ENCODE measurements around the gene ZNF780A.
"Not testable (repeated sequence)": the region's sequence is repeated elsewhere in the genome, so short reads cannot be mapped to it uniquely, and the experiment has no call there.

Gene ZNF780A

GRCh38 chr19:40081411-40081810, 9.3 kb downstream of the ZNF780A start:
- no peak for DNase-seq

DNA sequence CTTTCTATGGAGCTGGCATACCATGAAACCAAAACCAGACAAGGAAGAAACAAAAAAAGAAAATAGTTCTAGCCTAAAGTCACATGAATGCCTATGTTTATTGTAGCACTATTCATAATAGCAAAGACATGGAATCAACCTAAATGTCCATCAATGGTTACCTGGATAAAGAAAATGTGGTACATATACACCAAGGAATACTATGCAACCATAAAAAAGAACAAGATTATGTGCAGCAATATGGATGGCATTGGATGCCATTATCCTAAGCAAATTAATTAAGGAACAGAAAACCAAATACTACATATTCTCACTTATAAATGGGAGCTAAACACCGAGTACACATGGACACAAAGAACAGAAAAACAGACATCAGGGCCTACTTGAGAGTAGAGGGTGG, 10.5 kb downstream of the ZNF780A start:
- DNase-seq: no peak

DNA sequence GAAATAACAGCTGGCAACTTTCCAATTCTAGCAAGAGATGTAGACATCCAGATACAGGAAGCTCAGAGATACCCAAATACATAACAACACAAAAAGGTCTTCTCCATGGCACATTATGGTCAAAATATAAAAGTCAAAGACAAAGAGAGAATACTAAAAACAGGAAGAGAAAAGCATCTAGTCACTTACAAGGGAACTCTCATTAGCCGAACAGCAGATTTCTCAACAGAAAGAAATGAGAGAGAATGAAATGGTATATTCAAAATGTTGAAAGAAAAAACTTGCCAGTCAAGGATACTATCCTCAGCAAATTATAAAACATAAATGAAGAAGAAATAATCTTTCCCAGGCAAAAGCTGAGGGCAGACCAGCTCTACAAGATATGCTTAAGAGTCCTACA, 12.4 kb downstream of the ZNF780A start:
- DNase-seq: no peak

GRCh38 chr19:40070058-40070457, 20.7 kb downstream of the ZNF780A start:
- DNase-seq: no peak

GRCh38 chr19:40059624-40060023, 31.1 kb downstream of the ZNF780A start:
- DNase-seq: no peak

- no peak for DNase-seq
Measured at GRCh38 chr19:40057166-40057565, 33.6 kb downstream of the ZNF780A start.

GRCh38 chr19:40056505-40056904, 34.2 kb downstream of the ZNF780A start:
- no peak for DNase-seq

DNA sequence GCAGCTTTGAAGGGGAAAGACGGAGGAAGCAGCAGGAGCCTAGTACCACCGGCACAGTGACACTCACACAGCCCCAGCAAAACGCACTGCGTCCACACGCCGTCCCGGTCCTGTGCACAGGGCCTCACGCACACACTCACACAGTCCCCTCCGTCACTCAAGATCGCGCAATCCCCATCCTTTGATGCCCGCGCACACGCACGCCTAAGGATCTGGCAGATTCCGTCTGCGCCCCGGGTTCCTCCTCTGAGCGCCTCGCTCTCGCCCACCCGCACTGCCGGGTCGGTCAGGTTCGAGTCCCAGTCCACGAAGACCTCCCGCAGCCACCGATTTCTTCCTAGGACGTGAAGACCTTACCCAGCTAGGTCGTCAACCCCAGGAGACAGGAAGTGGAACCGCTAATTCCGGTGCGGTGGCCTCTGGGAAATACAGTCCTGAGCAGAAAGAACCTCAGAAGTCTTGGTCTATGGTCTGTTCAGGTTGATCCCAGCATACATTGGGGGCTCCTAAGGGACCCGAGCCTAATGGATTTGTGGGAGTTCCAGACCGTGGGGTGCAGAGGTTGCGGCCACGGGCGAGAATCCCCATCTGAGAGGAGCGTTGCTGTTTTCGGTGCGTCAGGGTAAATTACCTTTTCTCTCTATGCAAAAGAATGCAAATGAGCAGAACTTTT, 34.8 kb downstream of the ZNF780A start, which contains the start of gene ZNF780B:
Gene ZNF780B, minus strand, starts transcription at position 400 of the 673 bp plus-strand sequence. CDS start 5,899 bp downstream, outside the sequence.
- DNase-seq: peak; percentile 51

DNA sequence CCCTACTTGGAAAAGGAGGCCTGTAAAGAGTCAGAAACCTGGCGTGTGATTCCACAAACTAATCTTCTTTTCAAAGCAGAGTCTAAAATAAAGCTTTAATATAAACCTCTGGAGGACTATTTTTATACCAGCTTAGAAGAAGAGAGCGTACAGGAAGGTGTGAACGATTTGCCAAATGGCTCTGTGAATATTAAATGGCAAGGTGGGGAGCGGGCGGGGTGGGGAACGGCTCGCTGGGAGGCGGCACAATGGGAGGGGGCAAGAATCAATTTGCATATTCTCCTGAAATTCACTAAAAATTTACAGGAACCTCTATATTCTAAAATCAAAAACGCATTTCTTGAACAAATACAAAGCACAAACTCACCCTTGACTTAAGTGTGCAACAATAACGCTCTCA, 35.7 kb downstream of the ZNF780A start:
- no peak for DNase-seq

DNA sequence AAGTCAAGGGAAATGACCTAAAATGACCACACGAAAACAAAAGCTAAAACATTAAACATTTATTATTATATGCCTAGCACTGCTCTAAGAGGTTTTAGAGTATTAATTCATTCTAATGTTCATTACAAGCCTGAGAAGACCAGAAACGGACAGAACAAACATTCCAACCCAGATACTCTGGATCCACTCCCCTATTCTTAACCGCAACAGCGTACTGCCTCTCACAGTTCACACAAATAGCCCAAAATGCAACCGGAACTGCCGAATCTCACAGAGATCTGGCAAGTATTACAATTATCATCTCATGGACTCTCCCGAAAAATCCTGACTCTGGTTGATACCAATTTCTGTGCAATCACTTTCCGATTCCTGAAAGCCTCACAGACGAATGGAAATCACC, 36.1 kb downstream of the ZNF780A start:
- no peak for DNase-seq

GRCh38 chr19:40053491-40053890, 37.3 kb downstream of the ZNF780A start:
- DNase-seq: no peak

DNA sequence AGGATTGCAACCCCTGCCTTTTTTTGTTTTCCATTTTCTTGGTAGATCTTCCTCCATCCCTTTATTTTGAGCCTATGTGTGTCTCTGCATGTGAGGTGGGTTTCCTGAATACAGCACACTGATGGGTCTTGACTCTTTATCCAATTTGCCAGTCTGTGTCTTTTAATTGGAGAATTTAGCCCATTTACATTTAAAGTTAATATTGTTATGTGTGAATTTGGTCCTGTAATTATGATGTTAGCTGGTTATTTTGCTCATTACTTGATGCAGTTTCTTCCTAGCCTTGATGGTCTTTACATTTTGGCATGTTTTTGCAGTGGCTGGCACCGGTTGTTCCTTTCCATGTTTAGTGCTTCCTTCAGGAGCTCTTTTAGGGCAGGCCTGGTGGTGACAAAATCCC, 49.0 kb downstream of the ZNF780A start:
- not testable (repeated sequence) for DNase-seq

DNA sequence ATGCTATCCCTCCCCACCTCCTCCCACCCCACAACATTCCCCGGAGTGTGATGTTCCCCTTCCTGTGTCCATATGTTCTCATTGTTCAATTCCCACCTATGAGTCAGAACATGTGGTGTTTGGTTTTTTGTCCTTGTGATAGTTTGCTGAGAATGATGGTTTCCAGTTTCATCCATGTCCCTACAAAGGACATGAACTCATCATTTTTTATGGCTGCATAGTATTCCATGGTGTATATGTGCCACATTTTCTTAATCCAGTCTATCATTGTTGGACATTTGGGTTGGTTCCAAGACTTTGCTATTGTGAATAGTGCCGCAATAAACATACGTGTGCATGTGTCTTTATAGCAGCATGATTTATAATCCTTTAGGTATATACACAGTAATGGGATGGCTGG, 52.7 kb downstream of the ZNF780A start:
- DNase-seq: not testable (repeated sequence)

- no peak for DNase-seq
Measured at GRCh38 chr19:40035996-40036395, 54.7 kb downstream of the ZNF780A start.

DNA sequence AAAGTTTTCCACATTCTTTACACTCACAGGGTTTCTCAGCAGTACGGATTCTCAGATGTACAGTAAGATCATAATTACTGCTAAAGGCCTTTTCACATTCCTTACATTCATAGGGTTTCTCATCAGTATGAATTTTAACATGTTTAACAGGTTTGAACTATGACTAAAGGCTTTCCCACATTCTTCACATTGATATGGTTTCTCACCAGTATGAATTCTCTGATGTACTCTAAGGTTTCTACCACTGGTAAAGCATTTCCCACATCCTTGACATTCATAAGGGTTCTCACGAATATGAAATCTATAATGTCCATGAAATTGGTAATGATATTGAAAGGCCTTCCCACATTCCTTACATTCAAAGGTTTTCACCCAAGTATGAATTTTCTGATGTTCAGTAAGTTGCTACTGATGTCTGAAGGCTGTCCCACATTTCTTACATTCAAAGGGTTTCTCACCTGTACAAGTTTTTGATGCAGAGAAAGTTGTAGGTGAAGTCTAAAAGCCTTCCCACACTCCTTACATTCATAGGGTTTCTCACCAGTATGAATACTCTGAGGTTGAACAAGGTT, 56.7 kb downstream of the ZNF780A start:
- DNase-seq: no peak

DNA sequence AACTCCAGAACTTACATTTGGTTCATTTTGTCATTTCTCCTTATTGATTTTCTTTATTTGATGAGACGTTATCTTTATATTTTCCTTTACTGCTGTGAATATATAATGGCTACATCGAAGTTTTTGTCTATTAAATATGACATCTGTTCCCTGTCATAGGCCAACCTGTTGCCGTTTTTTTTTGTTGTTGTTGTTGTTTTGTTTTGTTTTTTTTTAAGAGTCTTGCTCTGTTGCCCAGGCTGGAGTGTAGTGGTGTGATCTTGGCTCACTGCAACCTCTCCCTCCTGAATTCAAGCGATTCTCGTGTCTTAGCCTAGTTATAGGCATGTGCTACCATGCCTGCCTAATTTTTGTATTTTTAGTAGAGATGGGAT, 64.2 kb downstream of the ZNF780A start:
- no peak for DNase-seq

DNA sequence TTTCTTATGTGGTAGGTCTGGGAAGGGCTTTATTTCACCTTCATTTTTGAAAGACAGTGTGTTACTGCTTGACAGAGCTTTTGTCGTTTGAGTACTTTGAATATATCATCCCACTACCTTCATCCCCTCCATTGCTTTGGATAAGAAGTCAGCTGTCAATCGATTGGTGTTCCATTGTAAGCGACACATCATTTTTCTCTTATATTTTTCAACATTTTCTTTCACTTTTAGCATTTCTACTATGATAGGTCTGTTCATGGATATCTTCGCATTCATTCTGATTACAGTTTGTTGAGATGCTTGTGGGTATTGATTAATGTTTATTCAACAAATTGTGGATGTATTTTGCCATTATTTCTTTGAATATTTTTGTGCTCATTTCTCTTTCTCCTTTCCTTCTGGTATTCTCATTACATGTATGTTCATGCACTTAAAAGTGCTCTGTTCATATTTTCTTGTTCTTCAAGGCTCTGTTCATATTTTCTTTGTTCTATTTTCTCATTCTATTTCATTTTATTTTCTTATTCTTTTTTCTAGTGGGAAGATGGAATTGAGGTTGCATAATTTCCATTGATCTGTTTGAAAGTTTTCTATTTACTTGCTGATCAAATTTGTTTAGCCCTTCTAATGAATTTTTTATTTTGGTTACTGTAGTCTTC, 64.7 kb downstream of the ZNF780A start:
- DNase-seq: no peak

- DNase-seq: no peak
Measured at GRCh38 chr19:40023969-40024368, 66.8 kb downstream of the ZNF780A start.

Data from activated CD4-positive, alpha-beta T cell treated with anti-CD3 and anti-CD28 coated beads, Interleukin-2, amount 50 U/mL, for 1 hour (primary cell).